Thoracic aorta endothelial cell (primary cell): ENCODE measurements around the gene POTEE. TPM values are rescaled to one million over a fixed set of nuclear protein-coding genes. Genes with fewer than 3 reads are reported as not detected.

Experiments used
- small RNA-seq: library from RNA; depleted of rRNA; stranded (forward); fragments of <200 nt; gene quantifications from one replicate; pipeline ENCODE3, GENCODE V24; 2012
- total RNA-seq: library from RNA; depleted of rRNA; stranded (reverse); fragments of >200 nt; gene quantifications from 2 replicates; pipeline ENCODE4 v1.2.3, GENCODE V29; 2012

The POTEE gene
- total RNA-seq = 0.07 and 0.40 TPM in 2 replicates

GRCh38 chr2:131209030-131209772, at the start of gene POTEE:
Gene POTEE (plus strand): TSS chr2:131209536. CDS start chr2:131218403, 8,867 bp downstream.

Small RNA genes lying within 50 kb of the gene (small RNA-seq; reads per million reads assigned to genes)
- gene AC009477.1 (not detected), gene RNU6-127P (not detected)

Other genes starting within 250 kb of the POTEE start
- 97.1 and 121 TPM in 2 replicates for gene FAM168B, start 116.1 kb upstream of the POTEE start, total RNA-seq
- 103 and 106 TPM in 2 replicates for gene PLEKHB2, start 104.2 kb upstream of the POTEE start, total RNA-seq
- 0.07 TPM in 1 of 2 replicates, not detected in the other for gene RAB6D, start 154.6 kb downstream of the POTEE start, total RNA-seq